Activated naive CD4-positive, alpha-beta T cell treated with anti-CD3 and anti-CD28 coated beads, Interleukin-2, amount 50 U/mL, for 72 hours (primary cell): ENCODE measurements around the gene CNTNAP2. TPM values are rescaled to one million over a fixed set of nuclear protein-coding genes. Genes with fewer than 3 reads are reported as not detected.

Source experiments
- ATAC-seq, 2 donors: fragments of 150-1000 bp; cut with Tn5 transposase; 2 replicates each; pipeline ENCODE4 v1.10.0; 2021; ENCODE audit warnings: mild to moderate bottlenecking in 2 of 2, moderate library complexity in 2 of 2
- DNase-seq, 2 donors: peaks; one replicate each; pipeline ENCODE4 v3.0.0; 2021 to 2022; ENCODE audit warnings: low spot score in 2 of 2
- H3K27ac Mint-ChIP-seq, 2 donors: one replicate each; pipeline ENCODE4 v1.8.0; 2022; ENCODE audit warnings: mild to moderate bottlenecking in 2 of 2, mixed read lengths in 2 of 2
- H3K36me3 Mint-ChIP-seq, 2 donors: one replicate each; pipeline ENCODE4 v1.8.0; 2022; ENCODE audit warnings: mixed read lengths in 2 of 2
- H3K9me3 Mint-ChIP-seq, 2 donors: one replicate each; pipeline ENCODE4 v1.8.0; 2022; ENCODE audit warnings: mixed read lengths in 2 of 2
- total RNA-seq, 2 donors: library from RNA; stranded (reverse); gene quantifications; one replicate each; pipeline ENCODE4 v1.2.3, GENCODE V29; 2022

Gene CNTNAP2
- total RNA-seq, 2 donors from 2014 or later: not detected

DNA sequence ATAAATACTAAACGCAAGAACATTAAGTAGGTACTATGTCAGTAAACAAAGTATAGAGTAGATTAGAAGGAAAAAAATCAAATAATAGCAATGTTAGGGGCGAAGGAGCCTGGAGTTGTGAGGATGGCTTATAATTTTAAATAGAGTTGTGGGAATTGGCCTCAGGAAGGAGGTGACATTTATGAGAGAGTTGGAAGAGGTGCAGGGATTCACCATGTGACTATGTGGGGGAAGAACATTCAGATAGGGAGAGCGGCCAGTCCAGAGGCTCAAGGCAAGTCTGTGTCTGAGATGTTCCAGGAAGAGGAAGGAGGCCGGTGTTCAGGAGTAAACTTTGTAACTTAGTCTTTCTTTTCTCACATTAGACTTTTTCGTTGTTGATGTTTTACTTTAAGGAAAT lies 1695.3 kb downstream of the CNTNAP2 start:
- H3K36me3 Mint-ChIP-seq: no peaks in the 10 kb centered on the region
- DNase-seq (no peak), ATAC-seq (no peak)
- no peak overlapping the region for H3K27ac Mint-ChIP-seq
- H3K9me3 Mint-ChIP-seq: peaks cover 2 to 4% of the 10 kb centered on the region in 2 donors

- Mint-ChIP-seq H3K27ac (no peak overlapping the region), H3K9me3 (peaks cover 3 to 4% of the 10 kb centered on the region in 2 donors), H3K36me3 (no peaks in the 10 kb centered on the region)
- DNase-seq: no peak
- no peak for ATAC-seq
These were observed 1696.7 kb downstream of the CNTNAP2 start for GRCh38 chr7:147813316-147813715.

DNA sequence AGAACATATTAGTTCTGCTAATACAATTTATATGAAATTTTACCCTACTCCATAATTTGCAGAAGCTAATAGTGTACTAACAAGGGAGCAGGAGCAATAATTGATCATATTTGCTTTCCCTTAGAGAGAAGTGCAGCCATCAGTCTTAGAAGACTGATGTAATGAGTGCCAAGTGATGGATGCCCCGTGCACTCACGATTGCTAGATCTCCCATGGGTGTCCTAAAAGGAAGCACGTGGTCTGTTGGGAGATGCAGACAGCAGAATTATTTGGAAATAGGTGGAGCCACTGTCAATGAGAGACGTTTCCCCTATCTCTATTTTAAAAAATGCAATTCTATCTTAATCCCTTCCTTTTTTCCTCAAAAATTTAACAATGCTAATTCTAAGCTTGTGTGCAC lies 1701.7 kb downstream of the CNTNAP2 start:
- Mint-ChIP-seq H3K9me3 (peaks cover 3 to 8% of the 10 kb centered on the region in 2 donors), H3K36me3 (no peaks in the 10 kb centered on the region), H3K27ac (no peak overlapping the region)
- DNase-seq (no peak), ATAC-seq (no peak)

DNA sequence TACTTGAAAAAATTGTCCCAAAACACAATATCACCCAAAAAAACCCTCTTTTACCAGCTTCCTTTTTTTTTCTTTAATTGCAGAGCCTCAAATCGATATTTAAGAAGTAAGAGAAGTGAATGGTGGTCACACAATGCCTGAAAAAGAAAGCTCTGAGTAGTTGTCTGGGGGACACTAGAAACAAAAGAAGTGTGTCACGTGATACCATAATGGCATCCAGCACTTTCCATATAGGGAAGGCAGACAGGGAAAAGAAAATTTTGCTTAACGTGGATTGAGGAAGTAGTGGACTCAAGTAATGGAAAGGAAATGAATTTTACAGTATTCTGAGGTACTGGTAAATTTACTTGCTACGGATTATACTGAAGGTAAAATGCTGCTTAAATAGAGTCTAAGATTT lies 1708.1 kb downstream of the CNTNAP2 start:
- Mint-ChIP-seq H3K27ac (no peak overlapping the region), H3K9me3 (peaks cover 3 to 4% of the 10 kb centered on the region in 2 donors), H3K36me3 (no peaks in the 10 kb centered on the region)
- no peak for DNase-seq
- ATAC-seq: no peak

GRCh38 chr7:147829016-147829415 lies 1712.4 kb downstream of the CNTNAP2 start:
- no peak for ATAC-seq
- Mint-ChIP-seq H3K9me3 (peaks cover 0 to 6% of the 10 kb centered on the region in 2 donors), H3K27ac (no peak overlapping the region), H3K36me3 (no peaks in the 10 kb centered on the region)
- no peak for DNase-seq

DNA sequence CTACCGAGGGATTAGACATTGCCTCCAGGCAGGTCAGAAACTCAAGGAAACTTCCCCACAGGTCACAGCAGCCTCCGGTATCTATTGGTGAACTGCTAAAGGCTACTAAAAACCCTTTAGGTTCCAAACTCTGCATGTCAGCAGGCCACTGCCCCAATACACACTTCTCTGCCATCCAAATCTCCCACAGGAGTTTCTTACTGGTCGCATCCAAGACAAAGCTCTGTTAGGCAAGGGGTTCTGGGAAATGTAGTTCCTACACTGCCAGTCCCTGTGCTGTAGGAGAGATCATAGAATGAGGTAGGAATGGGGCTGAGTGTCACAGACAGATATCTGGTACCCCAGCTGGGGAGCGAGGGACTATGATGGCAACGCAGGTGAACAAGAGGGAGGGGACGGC lies 1717.0 kb downstream of the CNTNAP2 start:
- ATAC-seq: no peak
- Mint-ChIP-seq H3K27ac (no peak overlapping the region), H3K9me3 (peaks cover 11 to 17% of the 10 kb centered on the region in 2 donors), H3K36me3 (peaks cover 0 to 12% of the 10 kb centered on the region in 2 donors)
- DNase-seq: no peak

DNA sequence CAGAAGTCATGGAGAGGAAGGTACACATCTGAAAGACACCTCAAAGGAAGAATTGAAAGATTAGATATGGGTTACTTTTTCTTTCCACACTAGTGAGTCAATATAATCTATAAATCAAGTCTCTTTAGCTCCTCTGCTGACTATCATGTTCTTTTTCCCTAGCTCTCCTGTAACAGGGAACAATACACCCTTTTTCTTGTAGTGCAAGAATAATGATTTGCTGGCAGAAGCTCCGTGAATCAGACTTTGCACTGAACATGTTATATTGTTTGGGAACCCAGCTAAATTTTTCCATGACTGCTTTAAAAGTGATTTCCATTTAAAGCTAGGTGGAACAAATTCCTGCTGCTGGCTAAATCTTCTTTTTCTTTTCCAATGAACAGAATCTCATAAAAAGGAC lies 1717.4 kb downstream of the CNTNAP2 start:
- Mint-ChIP-seq H3K36me3 (peaks cover 0 to 14% of the 10 kb centered on the region in 2 donors), H3K27ac (no peak overlapping the region), H3K9me3 (peaks cover 11 to 20% of the 10 kb centered on the region in 2 donors)
- DNase-seq: no peak
- ATAC-seq: no peak

DNA sequence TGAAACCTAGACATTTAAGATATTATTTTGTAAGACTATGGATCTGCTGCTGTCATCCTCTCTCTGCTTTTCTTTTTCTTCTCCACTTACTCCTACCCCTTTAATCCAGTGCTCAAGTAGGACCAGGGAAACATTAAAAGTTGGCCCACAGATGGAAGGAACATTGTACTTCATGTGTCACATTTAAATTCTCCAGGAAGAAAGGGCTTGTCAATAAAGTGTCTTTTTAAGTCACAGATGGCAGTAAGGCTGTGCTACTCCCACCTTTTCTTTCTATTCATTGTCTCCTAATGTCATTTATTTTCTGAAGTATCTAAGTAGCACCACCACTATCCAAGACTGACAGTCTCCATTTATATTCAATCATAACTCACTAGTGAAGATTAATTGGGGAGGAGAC lies 1736.2 kb downstream of the CNTNAP2 start:
- H3K36me3 Mint-ChIP-seq: no peaks in the 10 kb centered on the region

DNA sequence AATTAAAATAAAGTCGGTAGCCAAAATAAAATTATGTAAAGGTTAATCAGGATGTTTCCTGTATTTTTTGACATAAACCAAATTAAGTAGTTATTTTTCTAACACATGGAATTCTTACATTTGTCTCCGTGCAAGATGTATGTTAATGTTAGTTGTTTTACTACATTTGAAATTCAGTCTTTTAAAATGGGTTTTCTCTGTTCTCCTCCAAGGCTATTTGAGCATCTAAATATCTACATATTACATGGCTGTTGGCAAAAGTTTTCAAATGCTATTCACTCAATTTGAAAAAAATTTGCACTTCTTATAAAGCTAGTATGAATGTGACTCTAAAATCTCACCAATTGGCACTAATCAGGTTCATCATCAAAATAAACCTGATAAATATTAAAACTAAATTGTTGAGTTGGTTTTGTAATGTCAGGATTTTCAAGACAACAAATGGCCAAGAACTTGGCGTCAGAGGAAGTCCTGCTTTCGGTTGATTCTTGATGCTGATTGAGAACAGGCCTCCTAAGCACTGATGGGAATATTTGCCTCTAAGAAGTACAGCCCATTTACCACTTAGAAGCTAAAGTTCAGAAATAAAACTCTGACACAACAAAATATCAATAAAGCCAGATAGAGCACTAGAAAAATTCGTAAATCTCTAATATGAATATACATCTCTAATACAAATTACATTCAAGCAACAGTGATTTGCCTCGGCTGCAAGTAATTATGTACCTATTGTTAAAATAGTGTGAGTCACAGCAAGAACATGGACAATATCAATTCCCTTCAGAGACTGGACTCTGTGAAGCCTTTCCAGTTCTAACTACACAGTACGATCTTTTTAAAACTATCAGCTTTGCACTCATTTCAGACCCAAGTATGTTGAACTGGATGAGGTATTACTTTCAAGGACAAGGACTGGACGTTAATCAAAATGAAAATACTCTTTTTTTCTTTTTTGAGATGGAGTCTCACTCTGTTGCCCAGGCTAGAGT lies 1740.8 kb downstream of the CNTNAP2 start:
- Mint-ChIP-seq H3K27ac (no peak overlapping the region), H3K36me3 (no peaks in the 10 kb centered on the region), H3K9me3 (peaks cover 8 to 10% of the 10 kb centered on the region in 2 donors)
- no peak for ATAC-seq
- no peak for DNase-seq

More for the DNA sequence above, 1736.2 kb downstream of the CNTNAP2 start:
- H3K9me3 Mint-ChIP-seq: peaks cover 8 to 10% of the 10 kb centered on the region in 2 donors
- DNase-seq (no peak), ATAC-seq (no peak)
- no peak overlapping the region for H3K27ac Mint-ChIP-seq

GRCh38 chr7:147858421-147858820 lies 1741.8 kb downstream of the CNTNAP2 start:
- peaks cover 8 to 10% of the 10 kb centered on the region in 2 donors for H3K9me3 Mint-ChIP-seq
- H3K27ac Mint-ChIP-seq: no peak overlapping the region
- no peak for DNase-seq
- no peak for ATAC-seq
- H3K36me3 Mint-ChIP-seq: no peaks in the 10 kb centered on the region

- H3K36me3 Mint-ChIP-seq: no peaks in the 10 kb centered on the region
- H3K27ac Mint-ChIP-seq: no peak overlapping the region
- DNase-seq (no peak), ATAC-seq (no peak)
- H3K9me3 Mint-ChIP-seq: peaks cover 8 to 10% of the 10 kb centered on the region in 2 donors
These were observed 1742.4 kb downstream of the CNTNAP2 start for GRCh38 chr7:147859033-147859432.

GRCh38 chr7:147859486-147859885 lies 1742.9 kb downstream of the CNTNAP2 start:
- no peak overlapping the region for H3K27ac Mint-ChIP-seq
- no peaks in the 10 kb centered on the region for H3K36me3 Mint-ChIP-seq
- DNase-seq (no peak), ATAC-seq (no peak)
- H3K9me3 Mint-ChIP-seq: peaks cover 8 to 10% of the 10 kb centered on the region in 2 donors

- Mint-ChIP-seq H3K9me3 (peaks cover 8 to 13% of the 10 kb centered on the region in 2 donors), H3K27ac (no peak overlapping the region), H3K36me3 (no peaks in the 10 kb centered on the region)
- no peak for ATAC-seq
- DNase-seq: no peak
These were observed 1744.6 kb downstream of the CNTNAP2 start for GRCh38 chr7:147861058-147861716.

DNA sequence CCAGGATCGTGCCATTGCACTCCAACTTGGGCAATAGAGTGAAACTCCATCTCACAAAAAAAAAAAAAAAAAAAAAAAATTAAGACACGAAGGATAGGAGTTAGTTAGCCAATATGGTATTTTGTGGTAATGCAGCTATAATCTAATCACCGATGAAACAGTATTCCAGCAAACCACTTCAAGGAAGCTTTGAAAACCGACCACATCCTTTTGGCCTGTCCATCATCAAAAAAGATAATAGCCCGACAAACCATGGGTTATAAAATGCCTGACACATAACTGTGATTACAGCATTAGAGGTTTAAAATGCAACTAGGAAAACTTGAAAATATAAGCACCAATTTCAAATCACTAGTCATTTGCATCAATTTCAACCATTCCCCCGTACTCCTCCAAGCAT lies 1745.3 kb downstream of the CNTNAP2 start:
- H3K36me3 Mint-ChIP-seq: no peaks in the 10 kb centered on the region
- H3K9me3 Mint-ChIP-seq: peaks cover 8 to 19% of the 10 kb centered on the region in 2 donors
- no peak for DNase-seq
- no peak overlapping the region for H3K27ac Mint-ChIP-seq
- no peak for ATAC-seq

DNA sequence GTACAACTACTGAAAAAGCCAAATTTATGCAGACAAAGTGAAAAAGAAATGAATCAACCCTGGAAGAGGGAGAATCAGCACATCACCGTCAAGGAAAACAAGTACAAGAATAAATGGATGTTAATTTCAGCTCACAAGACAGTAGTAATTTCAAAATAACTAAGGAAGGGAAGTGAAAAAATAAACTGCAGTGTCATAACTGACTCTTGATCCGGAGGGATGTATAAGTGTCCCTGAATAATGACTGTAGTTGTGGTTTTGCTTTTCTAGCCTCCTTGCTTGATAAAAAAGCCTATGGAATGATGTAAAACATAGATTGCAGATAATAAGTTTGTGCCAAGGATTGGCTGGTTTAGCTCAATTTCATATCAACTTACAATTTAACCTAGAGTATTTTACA lies 1752.9 kb downstream of the CNTNAP2 start:
- ATAC-seq (no peak), DNase-seq (no peak)
- H3K36me3 Mint-ChIP-seq: no peaks in the 10 kb centered on the region
- H3K9me3 Mint-ChIP-seq: peaks cover 9 to 10% of the 10 kb centered on the region in 2 donors
- H3K27ac Mint-ChIP-seq: no peak overlapping the region

DNA sequence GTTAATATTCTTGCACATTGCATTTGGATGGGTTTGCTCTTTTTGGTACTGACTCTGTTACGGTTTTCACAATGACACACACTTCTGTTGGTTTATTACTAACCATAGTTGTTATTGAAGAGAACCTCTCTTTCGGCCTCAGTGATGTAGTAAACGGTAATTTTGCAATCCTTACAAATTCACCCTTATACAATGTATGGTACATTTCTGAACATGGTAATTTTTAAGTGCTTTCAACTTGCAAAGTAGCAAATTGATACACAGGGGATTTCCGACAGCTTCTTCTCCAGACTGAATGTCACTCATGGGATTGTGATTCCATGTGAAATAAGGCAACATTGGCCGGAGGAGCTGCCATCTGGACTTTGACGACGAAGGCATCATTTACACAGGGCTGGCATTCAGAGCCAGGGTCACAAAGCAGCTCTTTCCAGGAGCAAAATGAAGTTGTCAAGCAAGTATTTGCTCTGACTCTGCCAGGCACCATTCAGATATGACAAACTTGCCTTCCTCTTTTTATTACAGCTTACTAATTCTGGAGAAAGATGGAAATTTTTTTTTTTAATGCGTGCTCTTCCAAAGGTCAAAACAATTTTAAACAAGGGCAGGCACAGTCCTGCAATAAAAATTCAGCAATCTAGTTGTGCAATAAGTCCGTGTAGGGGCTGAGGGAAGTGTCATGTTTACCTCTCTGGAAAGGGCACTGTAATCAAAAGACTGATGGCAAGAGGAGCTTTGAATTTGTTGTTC lies 1762.5 kb downstream of the CNTNAP2 start:
- peaks cover 0 to 6% of the 10 kb centered on the region in 2 donors for H3K9me3 Mint-ChIP-seq
- ATAC-seq (no peak), DNase-seq (no peak)
- no peaks in the 10 kb centered on the region for H3K36me3 Mint-ChIP-seq
- H3K27ac Mint-ChIP-seq: no peak overlapping the region

- no peak for DNase-seq
- Mint-ChIP-seq H3K36me3 (no peaks in the 10 kb centered on the region), H3K9me3 (no peaks in the 10 kb centered on the region), H3K27ac (no peak overlapping the region)
- no peak for ATAC-seq
These were observed 1769.3 kb downstream of the CNTNAP2 start for GRCh38 chr7:147885869-147886268.
